GM19324 (cell line): ENCODE data around the gene PIK3R5.

ENCODE experiments used
- ATAC-seq: cut with Tn5 transposase; IDR thresholded peaks from one replicate; pipeline ENCODE4 v1.9.1; 2021; ENCODE audit warnings: mild to moderate bottlenecking, moderate library complexity; ENCODE audit not compliant: unreplicated experiment, low FRiP score

Gene PIK3R5

GRCh38 chr17:8954339-8954738 lies 11.2 kb downstream of the PIK3R5 start:
- peak; percentile 67 for ATAC-seq

GRCh38 chr17:8953156-8953885 lies 12.2 kb downstream of the PIK3R5 start:
- no peak for ATAC-seq

- no peak for ATAC-seq
Observed at GRCh38 chr17:8952191-8952590, 13.3 kb downstream of the PIK3R5 start.

- ATAC-seq: no peak
Observed at GRCh38 chr17:8951206-8951605, 14.3 kb downstream of the PIK3R5 start.

- no peak for ATAC-seq
Observed at GRCh38 chr17:8949061-8949661, 16.3 kb downstream of the PIK3R5 start.

DNA sequence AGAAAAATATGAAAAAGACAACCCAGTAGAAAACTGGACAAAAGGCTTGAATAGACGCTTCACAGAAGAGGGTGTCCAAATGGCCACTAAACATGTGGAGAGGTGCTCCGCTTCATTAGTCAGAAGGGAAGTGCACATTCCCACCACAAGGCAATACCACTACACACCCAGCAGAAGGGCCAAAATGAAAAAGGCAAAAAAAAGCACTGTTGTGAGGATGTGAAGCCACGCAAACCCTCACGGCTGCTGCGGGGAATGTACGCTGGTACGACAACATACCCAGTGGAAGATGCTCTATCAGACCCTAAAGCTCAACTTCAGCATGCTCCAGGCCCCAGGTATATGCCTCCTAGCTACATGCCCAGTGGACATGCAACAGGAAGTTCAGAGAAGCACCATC lies 17.0 kb downstream of the PIK3R5 start:
- no peak for ATAC-seq

GRCh38 chr17:8947201-8947600 lies 18.3 kb downstream of the PIK3R5 start:
- no peak for ATAC-seq

DNA sequence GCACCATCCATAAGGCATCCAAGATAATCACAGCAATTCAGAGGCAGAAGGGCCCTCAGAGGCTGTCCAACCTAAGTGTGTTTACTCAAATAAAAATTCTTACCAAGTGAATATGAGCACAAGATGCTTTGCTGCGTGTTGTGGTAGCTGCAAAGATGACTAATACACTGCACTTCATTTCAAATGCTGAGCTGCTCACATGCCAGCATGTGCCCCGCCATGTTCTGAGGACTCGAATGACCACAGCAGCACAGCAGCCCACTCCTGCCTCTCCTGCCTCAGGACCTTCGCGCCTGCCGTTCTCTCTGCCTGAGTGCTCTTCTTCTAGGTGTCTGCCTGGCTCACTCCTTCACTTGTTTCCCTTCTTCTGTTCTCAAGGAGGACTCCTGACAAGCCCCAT lies 19.0 kb downstream of the PIK3R5 start:
- ATAC-seq: no peak

DNA sequence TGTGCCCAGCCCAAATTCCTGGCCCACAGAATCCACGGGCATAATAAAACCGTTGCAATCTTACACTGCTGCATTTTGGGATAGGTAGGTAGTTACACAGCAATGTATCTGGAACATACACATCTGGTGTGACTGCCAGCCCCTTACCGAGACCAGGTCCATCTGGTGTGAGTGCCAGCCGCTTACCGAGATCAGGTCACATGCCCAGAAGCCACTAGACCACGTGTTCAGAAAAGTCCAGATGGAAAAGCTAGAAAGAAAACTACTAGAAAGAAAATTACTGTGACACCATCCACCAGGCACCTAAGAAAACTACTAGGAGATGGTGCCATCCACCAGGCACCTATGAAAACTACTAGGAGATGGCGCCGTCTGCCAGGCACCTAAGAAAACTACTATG lies 19.4 kb downstream of the PIK3R5 start:
- no peak for ATAC-seq

DNA sequence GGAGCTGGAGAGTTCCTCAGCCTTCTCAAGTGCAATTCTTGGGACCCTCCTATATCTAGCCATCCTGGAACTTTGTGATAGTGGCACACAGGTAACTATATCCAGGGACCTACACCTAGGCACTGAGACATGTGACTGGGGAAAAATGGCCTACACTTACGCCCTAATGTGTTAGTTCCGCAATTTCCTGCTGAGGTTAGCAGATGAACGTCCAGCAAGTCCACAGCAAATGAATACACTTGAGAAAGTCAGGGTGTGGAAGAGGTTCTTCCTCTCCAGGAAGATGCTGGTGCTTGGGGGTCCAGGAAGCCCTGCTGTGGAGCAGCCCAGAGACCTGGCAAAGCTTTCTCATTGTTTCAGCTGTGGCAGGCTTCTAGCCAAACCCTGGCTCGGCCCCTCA lies 20.8 kb downstream of the PIK3R5 start:
- no peak for ATAC-seq

- ATAC-seq: no peak
Observed at GRCh38 chr17:8944083-8944482, 21.4 kb downstream of the PIK3R5 start.

GRCh38 chr17:8941980-8942622 lies 23.4 kb downstream of the PIK3R5 start:
- ATAC-seq: no peak

- ATAC-seq: peak; percentile 74
Observed at GRCh38 chr17:8941520-8941919, 24.0 kb downstream of the PIK3R5 start.

DNA sequence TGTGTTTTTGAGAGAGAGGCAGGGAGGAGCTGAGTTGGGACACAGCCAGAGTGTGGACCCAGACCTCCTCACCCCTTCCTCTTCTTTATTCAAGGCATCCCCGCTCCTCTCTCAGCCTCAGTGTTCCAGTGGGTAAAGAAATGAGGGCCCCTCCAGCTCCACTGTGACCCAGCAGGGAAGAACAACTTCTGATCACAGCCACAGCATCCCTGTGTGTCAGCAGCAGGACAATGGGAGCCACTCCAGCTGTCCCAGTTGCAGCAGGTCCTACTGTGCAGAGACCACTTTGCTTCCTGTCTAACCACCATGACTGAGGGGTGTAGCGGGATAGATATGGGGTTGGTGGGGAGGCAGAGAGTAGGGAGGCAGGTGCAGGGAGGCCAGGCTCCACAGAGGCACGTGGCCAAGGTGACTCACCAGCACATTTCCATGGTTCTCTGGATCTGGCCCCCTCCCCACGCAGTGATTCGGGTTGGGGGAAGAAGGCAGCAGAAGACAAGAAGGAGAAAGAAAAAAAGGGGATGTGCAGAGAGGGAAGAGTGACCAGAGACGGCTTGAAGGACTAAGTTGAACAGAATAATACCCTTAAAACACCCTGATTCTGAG lies 24.5 kb downstream of the PIK3R5 start:
- ATAC-seq: peak; percentile 24

GRCh38 chr17:8939496-8940334 lies 25.8 kb downstream of the PIK3R5 start:
- ATAC-seq: no peak

DNA sequence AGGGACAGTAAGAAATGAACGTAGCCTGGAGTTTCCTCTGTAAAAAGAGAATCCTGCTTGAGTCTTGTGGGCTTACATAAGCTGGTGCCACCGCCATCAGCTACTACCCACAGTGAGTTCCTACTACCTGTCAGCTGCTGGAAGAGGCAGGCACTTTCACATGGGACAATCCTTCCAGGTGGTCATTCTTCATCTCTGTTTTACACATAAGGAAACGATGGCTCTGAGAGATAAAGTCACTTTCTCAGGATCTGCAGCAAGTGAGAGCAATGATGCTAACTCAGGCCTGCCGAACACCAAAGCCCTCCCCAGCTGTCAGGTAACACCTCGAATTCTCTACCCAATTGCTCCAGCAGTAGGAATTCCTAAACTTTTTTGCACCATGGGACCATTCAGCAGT lies 26.6 kb downstream of the PIK3R5 start:
- no peak for ATAC-seq

DNA sequence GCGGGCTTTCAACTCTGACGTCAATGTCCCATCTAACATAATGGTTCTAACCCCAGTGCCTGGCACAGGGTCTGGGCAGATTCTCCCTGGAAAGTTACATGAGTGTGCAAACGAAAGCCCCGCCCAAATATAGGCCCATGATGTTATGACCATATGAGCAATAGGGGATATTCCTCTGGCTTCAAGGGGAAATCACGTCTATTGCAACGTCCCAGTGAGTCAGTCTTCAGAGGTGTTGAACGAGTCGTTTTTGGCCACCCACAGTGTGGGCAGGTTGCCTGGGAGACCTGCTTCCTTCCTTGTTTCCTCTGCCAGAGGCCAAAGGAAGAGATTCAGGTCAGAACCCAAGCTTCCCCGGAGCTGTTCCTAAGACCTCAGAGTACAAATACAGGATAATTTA lies 30.3 kb downstream of the PIK3R5 start:
- no peak for ATAC-seq

DNA sequence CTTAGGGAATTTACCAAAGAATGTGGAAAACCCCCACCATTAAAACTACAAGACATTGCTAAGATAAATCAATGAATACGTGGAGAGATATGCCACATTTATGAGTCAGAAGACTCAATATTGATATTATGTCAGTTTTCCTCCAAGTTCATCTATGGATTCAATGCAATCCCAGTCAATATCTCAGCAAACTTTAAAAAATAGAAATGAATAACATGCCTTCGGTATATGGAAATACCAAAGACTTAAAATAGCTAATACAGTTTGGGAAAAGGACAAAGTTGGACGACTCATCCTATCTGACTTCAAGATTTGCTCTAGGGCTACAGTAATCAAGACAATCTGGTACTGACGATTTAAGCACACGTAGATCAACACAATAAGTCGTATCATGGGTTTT lies 31.2 kb downstream of the PIK3R5 start:
- no peak for ATAC-seq

GRCh38 chr17:8930649-8931048 lies 34.9 kb downstream of the PIK3R5 start:
- ATAC-seq: no peak

DNA sequence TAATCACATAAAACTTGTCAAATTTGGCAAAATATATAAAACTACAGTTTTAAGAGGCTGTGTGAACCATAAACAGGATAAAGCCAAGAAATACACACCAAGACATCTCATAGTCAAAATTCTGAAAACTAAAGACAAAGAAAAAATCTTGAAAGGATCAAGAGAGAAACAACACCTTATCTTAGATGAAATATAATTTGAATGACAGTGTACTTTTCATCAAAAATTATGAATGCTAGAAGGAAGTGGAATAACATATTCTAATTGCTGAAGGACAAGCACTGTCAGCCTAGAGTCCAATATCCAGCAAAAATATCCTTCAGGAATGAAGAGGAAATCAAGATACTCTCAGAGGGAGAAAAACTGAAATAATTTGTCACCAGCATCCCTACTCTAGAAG lies 37.2 kb downstream of the PIK3R5 start:
- ATAC-seq: no peak

GRCh38 chr17:8927395-8927794 lies 38.1 kb downstream of the PIK3R5 start:
- no peak for ATAC-seq
